Measurements from ENCODE around the gene CLCN6. TPM values are rescaled to one million over a fixed set of nuclear protein-coding genes. Genes with fewer than 3 reads are reported as not detected.
A peak's percentile ranks its signal among the peaks of the same experiment; 100 is the strongest.

The CLCN6 gene
- total and polyA plus RNA-seq, 2 donors (not counting 1 experiment from before 2014, with no cell fraction given), result 35.0 to 99.8 TPM

DNA sequence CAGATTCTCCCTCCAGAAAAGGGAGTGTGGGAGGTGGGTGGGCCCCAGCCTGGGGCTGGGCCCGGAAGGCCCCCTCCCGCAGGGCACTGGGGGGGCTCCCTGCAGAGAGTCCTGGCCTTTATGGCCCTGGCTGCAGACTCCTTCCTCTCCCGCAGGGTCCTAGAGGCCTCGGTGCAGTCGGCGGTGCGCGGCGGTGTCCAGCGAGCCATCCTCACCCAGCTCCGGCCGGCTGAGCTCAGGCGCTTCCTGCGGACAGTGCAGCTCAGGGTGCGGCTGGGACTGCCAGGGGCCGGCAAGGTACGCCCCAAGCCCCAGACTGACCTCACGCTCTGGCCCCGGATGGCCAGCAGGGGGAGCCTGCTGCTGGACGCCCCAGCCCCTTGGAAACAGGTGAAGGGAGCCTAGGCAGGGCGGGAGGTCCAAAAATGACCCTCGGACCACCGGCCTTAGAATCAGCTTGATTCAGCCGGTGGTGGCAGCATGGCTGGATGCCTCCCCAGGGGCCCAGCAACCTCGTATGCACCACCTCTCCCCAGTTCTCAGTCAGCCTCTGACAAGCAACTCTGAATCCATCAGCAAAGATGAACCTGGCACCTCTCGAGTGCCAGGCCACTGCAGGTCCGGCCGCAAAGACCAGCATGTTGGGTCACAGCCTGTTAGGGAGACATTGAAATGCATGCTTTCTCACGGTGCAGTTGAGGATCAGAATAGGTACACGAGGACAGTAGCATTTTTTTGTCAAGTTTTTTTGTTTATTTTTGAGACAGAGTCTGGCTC, 20.8 kb upstream of the CLCN6 start:
- Histone ChIP-seq H3K4me1 (ENCODE audit: control insufficient read depth in 2 of 2, insufficient read depth in 2 of 2, low read length in 2 of 2) (peaks cover 19 to 23% of the 10 kb centered on the region in 2 donors), H3K36me3 (replicated peaks in 1 of 2; ENCODE audit: control extremely low read depth in 1 of 2, control insufficient read depth in 1 of 2, extremely low read depth in 1 of 2, insufficient read depth in 2 of 2, low read length in 1 of 2) (peaks cover 0 to 8% of the 10 kb centered on the region in 2 experiments), H3K9ac (ENCODE audit: low read length) (peak overlapping the region; percentile 53), H3K79me2 (ENCODE audit: control insufficient read depth, insufficient read depth, low read length) (no peaks in the 10 kb centered on the region), H3K4me3 (ENCODE audit: control extremely low read depth in 1 of 5, extremely low read depth in 1 of 5, insufficient read depth in 1 of 5, low read depth in 2 of 5, low read length in 4 of 5) (peak overlapping the region in 4 of 5 experiments; percentile 23 to 50 (median 36)), H2AFZ (ENCODE audit: insufficient read depth, low read depth, low read length, poor library complexity, severe bottlenecking) (peak overlapping the region; percentile 53), H4K20me1 (ENCODE audit: control insufficient read depth, insufficient read depth, low read length, poor library complexity, severe bottlenecking) (no peaks in the 10 kb centered on the region), H3K4me2 (replicated peaks; ENCODE audit: low read depth, low read length, poor library complexity, severe bottlenecking) (peak overlapping the region; percentile 86), H3K9me3 (ENCODE audit: control extremely low read depth in 1 of 3, control insufficient read depth in 2 of 3, insufficient read depth in 1 of 3, low read length in 2 of 3) (no peaks in the 10 kb centered on the region), H3K27ac (ENCODE audit: low read length in 2 of 2) (peak overlapping the region in 1 of 2 donors; percentile 26), H3K27me3 (replicated peaks in 1 of 4; ENCODE audit: control extremely low read depth in 1 of 4, control insufficient read depth in 3 of 4, insufficient read depth in 4 of 4, low read length in 3 of 4) (no peaks in the 10 kb centered on the region)
- TF ChIP-seq, protein P1, sequence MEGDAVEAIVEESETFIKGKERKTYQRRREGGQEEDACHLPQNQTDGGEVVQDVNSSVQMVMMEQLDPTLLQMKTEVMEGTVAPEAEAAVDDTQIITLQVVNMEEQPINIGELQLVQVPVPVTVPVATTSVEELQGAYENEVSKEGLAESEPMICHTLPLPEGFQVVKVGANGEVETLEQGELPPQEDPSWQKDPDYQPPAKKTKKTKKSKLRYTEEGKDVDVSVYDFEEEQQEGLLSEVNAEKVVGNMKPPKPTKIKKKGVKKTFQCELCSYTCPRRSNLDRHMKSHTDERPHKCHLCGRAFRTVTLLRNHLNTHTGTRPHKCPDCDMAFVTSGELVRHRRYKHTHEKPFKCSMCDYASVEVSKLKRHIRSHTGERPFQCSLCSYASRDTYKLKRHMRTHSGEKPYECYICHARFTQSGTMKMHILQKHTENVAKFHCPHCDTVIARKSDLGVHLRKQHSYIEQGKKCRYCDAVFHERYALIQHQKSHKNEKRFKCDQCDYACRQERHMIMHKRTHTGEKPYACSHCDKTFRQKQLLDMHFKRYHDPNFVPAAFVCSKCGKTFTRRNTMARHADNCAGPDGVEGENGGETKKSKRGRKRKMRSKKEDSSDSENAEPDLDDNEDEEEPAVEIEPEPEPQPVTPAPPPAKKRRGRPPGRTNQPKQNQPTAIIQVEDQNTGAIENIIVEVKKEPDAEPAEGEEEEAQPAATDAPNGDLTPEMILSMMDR (IDR thresholded peaks at IDR 0.05), result peak; percentile 85
- no peak for TF ChIP-seq EZH2 (IDR thresholded peaks at IDR 0.05; ENCODE audit: borderline replicate concordance, insufficient read depth, low read depth, low read length, poor library complexity, severe bottlenecking)
- Mint-ChIP-seq H3K27me3 (no peaks in the 10 kb centered on the region), H3K4me1 (peaks cover 26% of the 10 kb centered on the region), H3K4me3 (peak overlapping the region; percentile 68), H3K9me3 (ENCODE audit: insufficient read depth) (no peaks in the 10 kb centered on the region), H3K27ac (peak overlapping the region; percentile 72)
- intact Hi-C loops (cut with micrococcal nuclease), result loop anchor here (1.0 to 2.0 kb wide), 2 partner anchors 18 to 30 kb away; no protein-coding TSS in a partner anchor
- CTCF ChIA-PET, result interaction anchor here (0.6 to 3.9 kb wide), 16 partner anchors 9 to 1581 kb away, joined by 3 to 26 read pairs (median 4); partner anchors contain the start of genes CLCN6 and MTHFR
- ATAC-seq (ENCODE audit: low read depth), result peak; percentile 82
- DNase-seq, result peak; percentile 74
- 9% methylated on average over 30 of the region's 30 CpGs for WGBS (ENCODE audit: insufficient coverage)
- POLR2A ChIA-PET, result interaction anchor here (0.7 to 1.1 kb wide), 3 partner anchors 9 to 122 kb away, joined by 3 to 5 read pairs (median 3); no protein-coding TSS in a partner anchor

Measured in B cell (primary cell).